ENCODE data around the gene RPS19. TPM values are rescaled to one million over a fixed set of nuclear protein-coding genes. Genes with fewer than 3 reads are reported as not detected.

The RPS19 gene
- total RNA-seq, 1 donor from 2014 or later = 956 TPM

- no peak for TF ChIP-seq CTCF (IDR thresholded peaks at IDR 0.05)
- Histone ChIP-seq H3K9me3 (no peaks in the 10 kb centered on the region), H3K27ac (no peak overlapping the region), H3K4me1 (no peaks in the 10 kb centered on the region), H3K36me3 (peaks cover 72 to 79% of the 10 kb centered on the region in 2 donors), H3K27me3 (no peaks in the 10 kb centered on the region), H3K4me3 (no peak overlapping the region)
- intact Hi-C loops (cut with DNase I) = no loop called here
- no peak for DNase-seq (ENCODE audit: low spot score in 2 of 2)
These were observed 44.2 kb downstream of the RPS19 start for GRCh38 chr19:41904118-41904870.

GRCh38 chr19:41905273-41906002 lies 45.4 kb downstream of the RPS19 start:
- Histone ChIP-seq H3K36me3 (peaks cover 62 to 70% of the 10 kb centered on the region in 2 donors), H3K9me3 (no peaks in the 10 kb centered on the region), H3K4me3 (no peak overlapping the region), H3K27me3 (no peaks in the 10 kb centered on the region), H3K27ac (no peak overlapping the region), H3K4me1 (no peaks in the 10 kb centered on the region)
- intact Hi-C loops (cut with DNase I) = no loop called here
- no peak for TF ChIP-seq CTCF (IDR thresholded peaks at IDR 0.05)
- DNase-seq (ENCODE audit: low spot score in 2 of 2) = no peak

- Histone ChIP-seq H3K4me1 (no peaks in the 10 kb centered on the region), H3K36me3 (peaks cover 55 to 61% of the 10 kb centered on the region in 2 donors), H3K27me3 (no peaks in the 10 kb centered on the region), H3K27ac (no peak overlapping the region), H3K9me3 (no peaks in the 10 kb centered on the region), H3K4me3 (no peak overlapping the region)
- no peak for TF ChIP-seq CTCF (IDR thresholded peaks at IDR 0.05)
- no peak for DNase-seq (ENCODE audit: low spot score in 2 of 2)
- intact Hi-C loops (cut with DNase I) = no loop called here
These were observed 46.2 kb downstream of the RPS19 start for GRCh38 chr19:41906271-41906670.

- Histone ChIP-seq H3K9me3 (no peaks in the 10 kb centered on the region), H3K4me3 (no peak overlapping the region), H3K27me3 (no peaks in the 10 kb centered on the region), H3K36me3 (peaks cover 47 to 53% of the 10 kb centered on the region in 2 donors), H3K4me1 (no peaks in the 10 kb centered on the region), H3K27ac (no peak overlapping the region)
- intact Hi-C loops (cut with DNase I) = no loop called here
- DNase-seq (ENCODE audit: low spot score in 2 of 2) = no peak
- TF ChIP-seq CTCF (IDR thresholded peaks at IDR 0.05) = no peak
These were observed 47.0 kb downstream of the RPS19 start for GRCh38 chr19:41906916-41907680.

GRCh38 chr19:41907994-41908615 lies 48.0 kb downstream of the RPS19 start:
- no peak overlapping the region for H3K27ac ChIP-seq
- intact Hi-C loops (cut with DNase I) = no loop called here
- no peak for DNase-seq (ENCODE audit: low spot score in 2 of 2)
- H3K36me3 ChIP-seq = peaks cover 37 to 43% of the 10 kb centered on the region in 2 donors
- H3K27me3 ChIP-seq = peaks cover 4% of the 10 kb centered on the region
- H3K4me3 ChIP-seq = no peak overlapping the region
- H3K9me3 ChIP-seq = no peaks in the 10 kb centered on the region
- no peak for TF ChIP-seq CTCF (IDR thresholded peaks at IDR 0.05)
- H3K4me1 ChIP-seq = no peaks in the 10 kb centered on the region

Measured in ascending aorta (tissue), 2 donors.